ENCODE measurements around the gene MAPK8IP2. TPM values are rescaled to one million over a fixed set of nuclear protein-coding genes. Genes with fewer than 3 reads are reported as not detected.

Gene MAPK8IP2
- total and polyA plus RNA-seq, 10 of the 15 experiments (the other 5 are each of a cell fraction or from before 2014, with no cell fraction given) = 0.01 to 0.13 (median 0.06) TPM; not detected in 4

GRCh38 chr22:50569896-50570535 lies 30.6 kb upstream of the MAPK8IP2 start:
- no peaks in the 10 kb centered on the region for H3K79me2 ChIP-seq (ENCODE audit: control insufficient read depth, insufficient read depth, low read length)
- 61% methylated on average over 13 of the region's 13 CpGs for WGBS (ENCODE audit: insufficient coverage, insufficient replicate concordance, low lambda C conversion rate, missing lambda C conversion rate)
- H3K9ac ChIP-seq (ENCODE audit: control insufficient read depth, insufficient read depth, low read length) = no peak overlapping the region
- H2AFZ ChIP-seq (ENCODE audit: control insufficient read depth, low read depth, low read length) = no peak overlapping the region
- in situ Hi-C loops (cut with MboI) (no loop called here), intact Hi-C loops (cut with micrococcal nuclease; ENCODE audit: unreplicated experiment) (no loop called here)
- DNase-seq (ENCODE audit: low read depth, low spot score) = no peak
- POLR2A ChIA-PET = interaction anchor here (0.6 to 0.8 kb wide), 2 partner anchors 12 to 19 kb away, joined by 3 to 4 read pairs; partner anchors contain the start of gene CHKB
- peaks cover 14 to 20% of the 10 kb centered on the region in 2 experiments; a peak in 3 of 4 replicates for H3K36me3 ChIP-seq (ENCODE audit: control insufficient read depth in 2 of 2, insufficient read depth in 2 of 2, low read length in 1 of 2)
- FAIRE-seq = no peak
- peaks cover 7% of the 10 kb centered on the region for H3K4me1 ChIP-seq (ENCODE audit: control insufficient read depth, insufficient read depth, low read length)
- no peak overlapping the region for H3K4me3 ChIP-seq
- SMC1A ChIA-PET (ENCODE audit: uncharacterized antibody, unreplicated experiment) = no interaction called here
- RAD21 ChIA-PET (ENCODE audit: unreplicated experiment) = interaction anchor here (1.1 kb wide), 1 partner anchor 13 kb away, joined by 3 read pairs; the partner anchor contains the start of gene CHKB
- CTCF ChIA-PET = no interaction called here
- H3K27ac ChIP-seq (ENCODE audit: control insufficient read depth, insufficient read depth) = no peak overlapping the region
- peak; percentile 89 for ATAC-seq
- no TSS peak for BruUV-seq (replicated peaks)
- no peak overlapping the region for H3K4me2 ChIP-seq (ENCODE audit: control insufficient read depth, insufficient read depth)
- no peaks in the 10 kb centered on the region for H4K20me1 ChIP-seq (ENCODE audit: control insufficient read depth, insufficient read depth)
- no peaks in the 10 kb centered on the region for H3K27me3 ChIP-seq (replicated peaks in 1 of 2; ENCODE audit: control insufficient read depth in 2 of 2, insufficient read depth in 2 of 2, low read length in 1 of 2)
- TF ChIP-seq PAX5 (IDR thresholded peaks at IDR 0.05; ENCODE audit: borderline replicate concordance, low read depth, low read length) (peak; percentile 64; the same call in 1 of the 2 replicates), ESRRA (IDR thresholded peaks at IDR 0.05; ENCODE audit: low read length) (no peak)
- no peaks in the 10 kb centered on the region for H3K9me3 ChIP-seq (replicated peaks; ENCODE audit: control insufficient read depth, insufficient read depth, low read length)

DNA sequence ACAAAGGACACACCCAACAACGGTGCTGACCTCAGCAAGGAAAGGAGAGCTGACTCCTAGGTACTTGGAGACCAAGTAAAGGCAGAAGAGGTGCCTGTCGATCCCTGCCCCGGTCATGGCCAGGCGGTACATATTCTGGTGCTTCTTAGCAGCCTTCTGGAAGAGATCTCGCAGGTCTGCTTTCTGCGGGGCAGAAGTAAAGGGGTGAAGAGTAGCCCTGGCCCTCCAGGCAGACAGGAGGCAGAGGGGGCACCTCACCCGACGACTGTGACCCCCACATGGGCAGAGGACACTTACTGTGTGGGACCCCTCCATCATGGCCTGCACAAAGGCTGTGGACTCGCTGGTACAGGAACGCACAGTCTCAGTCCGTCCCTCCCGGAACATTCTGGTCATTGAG lies 29.7 kb upstream of the MAPK8IP2 start:
- Histone ChIP-seq H3K27me3 (replicated peaks in 1 of 2; ENCODE audit: control insufficient read depth in 2 of 2, insufficient read depth in 2 of 2, low read length in 1 of 2) (no peaks in the 10 kb centered on the region), H3K79me2 (ENCODE audit: control insufficient read depth, insufficient read depth, low read length) (no peaks in the 10 kb centered on the region), H3K36me3 (ENCODE audit: control insufficient read depth in 2 of 2, insufficient read depth in 2 of 2, low read length in 1 of 2) (peaks cover 14 to 20% of the 10 kb centered on the region in 2 experiments; a peak in 3 of 4 replicates), H3K9ac (ENCODE audit: control insufficient read depth, insufficient read depth, low read length) (no peak overlapping the region), H4K20me1 (ENCODE audit: control insufficient read depth, insufficient read depth) (no peaks in the 10 kb centered on the region), H3K27ac (ENCODE audit: control insufficient read depth, insufficient read depth) (no peak overlapping the region), H2AFZ (ENCODE audit: control insufficient read depth, low read depth, low read length) (no peak overlapping the region), H3K4me1 (ENCODE audit: control insufficient read depth, insufficient read depth, low read length) (peaks cover 7% of the 10 kb centered on the region), H3K4me2 (ENCODE audit: control insufficient read depth, insufficient read depth) (no peak overlapping the region), H3K4me3 (no peak overlapping the region), H3K9me3 (replicated peaks; ENCODE audit: control insufficient read depth, insufficient read depth, low read length) (no peaks in the 10 kb centered on the region)
- in situ Hi-C loops (cut with MboI) (no loop called here), intact Hi-C loops (cut with micrococcal nuclease; ENCODE audit: unreplicated experiment) (no loop called here)
- ChIA-PET SMC1A (ENCODE audit: uncharacterized antibody, unreplicated experiment) (no interaction called here), CTCF (no interaction called here), POLR2A (no interaction called here), RAD21 (ENCODE audit: unreplicated experiment) (interaction anchor here (0.8 kb wide), 1 partner anchor 42 kb away, joined by 3 read pairs; no protein-coding TSS in a partner anchor)
- WGBS (ENCODE audit: insufficient coverage, insufficient replicate concordance, low lambda C conversion rate, missing lambda C conversion rate) = 98% methylated on average over 12 of the region's 12 CpGs
- no peak for DNase-seq (ENCODE audit: low read depth, low spot score)
- BruUV-seq (replicated peaks) = no TSS peak
- no peak for FAIRE-seq
- no peak for TF ChIP-seq ZBED1 (IDR thresholded peaks at IDR 0.05; ENCODE audit: borderline replicate concordance)
- no peak for ATAC-seq
